Activated CD4-positive, alpha-beta T cell treated with anti-CD3 and anti-CD28 coated beads, Interleukin-2, amount 50 U/mL, for 48 hours (primary cell): ENCODE results near the gene RHEX.
"Not testable (repeated sequence)": the region's sequence is repeated elsewhere in the genome, so short reads cannot be mapped to it uniquely, and the experiment has no call there.

ENCODE experiments used
- DNase-seq, 2 experiments: peaks; one replicate each; pipeline ENCODE4 v3.0.0-alpha.2; 2020

The RHEX gene

DNA sequence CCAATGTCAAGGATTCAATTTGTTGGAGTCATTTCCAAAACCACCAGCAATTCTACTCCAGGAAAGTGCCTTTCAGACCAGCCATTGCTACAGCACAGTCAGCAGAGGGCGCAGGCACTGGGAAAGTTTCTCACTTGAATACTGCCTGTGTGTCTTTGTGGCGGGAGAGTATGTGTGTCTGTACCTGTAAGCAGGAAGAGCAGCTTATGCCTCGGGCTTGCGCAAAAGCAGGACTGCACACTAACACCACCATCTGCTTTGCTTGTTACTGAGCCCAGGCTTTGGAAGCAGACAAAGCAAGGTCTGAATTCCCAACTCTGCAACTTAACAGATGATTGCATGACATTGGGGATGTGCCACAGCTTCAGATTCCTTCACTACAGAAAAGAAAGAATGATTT, 22.3 kb upstream of the RHEX start:
- DNase-seq: peak; percentile 66 to 77

DNA sequence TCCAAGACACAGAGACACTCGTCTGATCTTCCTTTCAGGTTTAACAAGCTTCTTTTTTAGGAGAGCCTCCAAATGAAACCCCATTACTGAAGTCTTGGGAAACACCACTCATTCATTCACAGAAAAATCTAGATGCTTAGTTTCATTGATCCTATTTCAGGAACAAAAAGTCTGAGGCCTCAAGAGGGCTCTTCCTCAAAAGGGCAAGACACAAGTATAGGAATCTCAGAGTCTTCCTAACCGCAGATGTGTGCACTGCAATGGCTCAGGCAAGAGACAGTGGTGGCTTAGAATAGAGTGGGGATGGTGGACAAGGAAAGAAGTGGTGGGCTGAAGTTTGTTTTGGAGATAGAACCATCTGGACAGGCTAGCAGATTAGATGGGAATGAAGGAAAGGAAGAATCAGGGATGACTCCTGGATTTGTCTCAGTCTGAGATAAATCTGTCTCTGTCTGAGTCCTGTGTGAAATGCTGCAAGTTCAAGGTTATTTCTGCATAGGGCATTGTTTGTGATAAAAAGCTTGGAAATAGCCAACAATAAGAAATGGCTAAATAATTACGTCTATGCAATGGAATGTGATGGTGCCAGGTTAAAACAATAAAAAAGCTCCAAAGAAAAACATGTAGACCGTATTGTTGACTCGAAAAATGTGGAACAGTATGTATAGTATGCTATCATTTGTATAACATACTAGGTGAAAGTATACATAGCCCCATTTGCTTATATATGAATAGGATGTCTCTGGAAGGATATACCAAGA, 20.4 kb upstream of the RHEX start:
- DNase-seq: no peak

DNA sequence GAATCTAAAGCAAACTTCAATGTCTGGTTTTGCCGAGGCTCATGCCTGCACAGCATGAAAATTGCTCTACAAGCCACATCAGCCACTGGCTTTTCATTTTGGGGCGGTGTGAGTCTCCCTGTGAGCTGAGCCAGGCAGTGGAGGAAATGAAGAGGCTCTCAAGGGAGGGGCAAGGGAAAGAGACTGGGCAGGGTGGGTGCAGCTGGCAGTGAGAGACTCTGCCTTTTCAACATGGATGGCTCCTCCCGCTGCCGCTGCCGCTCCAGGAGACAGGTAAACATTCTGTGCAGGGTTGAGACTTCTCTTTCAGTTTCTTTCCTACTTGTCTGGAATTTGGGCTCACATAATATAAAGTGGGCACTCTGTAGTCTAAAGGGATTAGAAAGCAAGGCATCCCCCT, 17.9 kb upstream of the RHEX start:
- no peak for DNase-seq

DNA sequence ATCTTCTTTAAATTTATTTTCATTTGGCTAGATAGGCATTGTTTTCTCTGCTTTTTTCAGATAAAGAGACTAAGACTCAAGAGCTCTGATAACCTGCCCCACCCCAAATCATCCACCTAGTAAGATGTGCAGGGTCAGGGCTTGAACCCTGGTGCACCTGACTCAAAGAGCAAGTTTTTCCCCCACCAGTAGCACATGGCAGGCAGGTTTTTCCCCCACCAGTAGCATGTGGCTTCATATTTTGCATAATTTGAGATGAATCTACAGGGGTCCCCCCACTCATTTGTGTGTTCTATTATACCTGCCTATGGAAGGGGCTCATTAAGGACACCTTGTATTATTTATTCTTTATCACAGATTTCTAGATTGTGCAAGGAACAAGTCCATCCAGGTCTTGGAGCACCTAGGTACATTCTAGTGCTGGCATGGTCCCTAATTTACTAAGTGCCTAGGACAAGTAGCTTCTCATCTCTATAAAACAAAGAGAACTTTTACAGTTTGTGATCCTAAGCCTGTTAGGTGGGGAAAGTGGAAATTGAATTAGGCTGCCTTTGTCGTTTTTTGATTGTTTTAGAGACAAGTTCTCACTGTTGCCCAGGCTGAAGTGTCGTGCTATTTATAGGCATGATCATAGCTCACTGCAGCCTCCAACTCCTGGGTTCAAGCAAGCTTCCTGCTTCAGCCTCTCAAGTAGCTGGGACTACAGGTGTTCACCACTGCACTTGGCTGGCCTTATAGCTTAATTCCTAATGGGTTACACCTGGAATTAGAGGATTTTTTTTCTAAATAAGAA, 16.1 kb upstream of the RHEX start:
- no peak for DNase-seq

DNA sequence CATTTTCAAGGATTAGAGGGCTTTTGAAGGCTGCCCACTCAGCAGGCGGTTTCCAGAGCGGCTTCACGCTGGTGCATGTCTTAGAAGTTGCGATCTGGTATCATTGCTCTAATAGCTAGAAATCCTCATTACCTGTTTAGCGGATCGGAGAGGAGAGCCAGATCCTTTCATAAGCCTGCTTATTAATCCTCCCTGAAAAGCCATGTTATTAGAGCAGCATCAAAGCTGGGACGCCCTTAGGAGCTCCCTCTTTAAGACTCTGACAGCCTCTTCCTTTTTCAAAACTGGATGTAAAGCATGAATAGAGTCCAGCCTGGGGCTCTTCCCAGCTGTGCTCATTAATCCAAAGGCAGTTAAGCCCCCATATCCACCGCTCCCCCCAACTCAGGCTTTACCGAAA, 15.4 kb upstream of the RHEX start:
- no peak for DNase-seq

DNA sequence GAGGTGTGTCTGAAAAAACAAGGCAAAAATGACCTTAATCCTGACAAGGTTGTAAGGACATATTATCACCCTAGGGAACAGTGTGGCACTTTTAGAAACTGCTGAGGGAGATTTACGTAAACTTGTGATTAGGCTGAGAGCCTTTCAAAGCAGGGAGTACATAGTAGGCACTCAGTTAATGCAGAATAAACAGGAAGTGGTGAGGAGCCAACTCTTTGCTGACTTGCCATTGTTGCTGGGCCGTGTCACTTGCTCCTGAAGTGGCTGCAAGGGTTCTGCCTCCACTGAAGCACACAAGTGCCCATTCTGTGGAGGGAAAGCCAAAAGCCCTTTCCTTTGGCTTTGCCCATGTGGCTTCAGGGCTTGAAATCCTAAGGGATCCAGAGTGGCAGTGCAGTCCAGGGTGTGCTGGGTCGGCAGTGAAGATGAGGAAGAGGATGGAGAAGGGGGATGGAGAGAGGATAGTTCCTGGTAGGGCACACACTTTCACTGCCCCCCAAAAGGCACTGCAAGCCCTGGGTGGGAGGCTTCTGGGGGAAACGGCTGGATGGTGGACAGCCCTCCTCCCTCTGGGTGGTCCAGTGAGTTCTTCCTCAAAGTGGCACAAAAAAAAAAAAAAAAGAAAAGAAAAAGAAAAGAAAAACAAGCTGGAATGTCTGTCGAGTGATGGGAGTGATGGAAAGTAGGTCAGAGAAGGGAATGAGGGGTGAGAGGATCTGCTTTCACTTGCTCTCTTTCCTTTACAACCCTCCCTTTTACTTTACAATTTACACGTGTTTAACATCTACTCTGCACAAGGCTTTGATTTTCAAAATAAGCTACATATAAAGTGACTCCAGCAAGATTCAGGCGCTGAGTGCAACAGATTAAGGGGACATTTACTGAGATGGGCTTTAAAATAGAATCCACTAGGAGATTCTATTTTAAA, 13.7 kb upstream of the RHEX start:
- DNase-seq: no peak

DNA sequence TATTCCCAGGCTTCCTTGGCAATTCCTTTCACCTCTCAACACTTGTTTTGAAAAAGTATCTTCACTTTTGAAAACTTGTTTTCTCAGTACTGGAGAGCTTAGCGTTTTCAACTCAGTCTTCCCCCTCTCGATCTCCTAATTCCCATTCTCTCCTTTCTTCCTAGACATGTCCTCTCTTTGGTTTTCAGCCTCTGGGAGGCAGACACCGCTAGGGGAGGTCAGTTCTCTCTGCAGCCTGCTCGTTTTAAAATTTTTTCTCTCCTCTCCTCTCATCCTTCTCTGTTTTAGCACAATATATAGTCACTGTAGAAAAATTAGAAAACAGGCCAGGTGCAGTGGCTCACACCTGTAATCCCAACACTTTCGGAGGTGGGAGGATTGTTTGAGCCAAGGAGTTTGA, 12.6 kb upstream of the RHEX start:
- no peak for DNase-seq

DNA sequence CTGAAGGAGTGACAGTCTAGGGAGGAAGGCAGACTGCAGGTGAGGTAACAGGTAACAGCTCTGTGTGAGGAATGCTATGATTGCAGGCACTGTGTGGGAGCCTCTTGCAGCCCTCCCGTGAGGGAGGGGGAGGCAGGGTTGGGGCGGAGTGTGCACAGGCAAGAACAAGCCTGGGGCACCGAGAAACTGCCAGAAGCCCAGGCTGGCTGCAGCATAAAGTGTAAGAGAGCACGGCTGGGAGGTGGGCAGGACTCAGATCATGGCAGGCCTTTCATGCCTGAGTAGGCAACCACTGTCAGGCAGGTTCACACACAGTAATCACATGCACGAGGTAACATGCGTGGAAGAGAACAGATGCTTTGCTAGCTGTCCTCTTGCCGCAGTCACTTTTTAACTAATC, 11.3 kb upstream of the RHEX start:
- no peak for DNase-seq

DNA sequence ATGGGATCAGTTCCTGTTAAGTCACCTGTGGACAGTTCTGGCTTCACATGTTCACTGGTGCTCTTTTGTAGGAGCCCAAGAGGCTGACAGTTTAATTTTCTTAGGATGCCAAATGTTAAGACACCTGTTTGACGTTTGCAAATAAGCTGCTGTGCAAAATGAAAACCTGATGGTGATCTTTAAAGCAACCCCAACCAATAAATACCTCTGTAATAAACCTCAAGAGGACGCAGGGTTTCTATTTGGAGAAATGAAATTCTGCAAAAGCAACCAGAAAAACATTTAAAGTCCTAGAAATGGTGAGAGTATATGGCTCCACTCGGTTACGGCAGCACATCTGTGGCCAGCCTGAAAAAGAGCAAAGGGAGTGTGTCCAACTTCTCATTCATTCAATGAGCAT, 5.7 kb upstream of the RHEX start:
- no peak for DNase-seq

DNA sequence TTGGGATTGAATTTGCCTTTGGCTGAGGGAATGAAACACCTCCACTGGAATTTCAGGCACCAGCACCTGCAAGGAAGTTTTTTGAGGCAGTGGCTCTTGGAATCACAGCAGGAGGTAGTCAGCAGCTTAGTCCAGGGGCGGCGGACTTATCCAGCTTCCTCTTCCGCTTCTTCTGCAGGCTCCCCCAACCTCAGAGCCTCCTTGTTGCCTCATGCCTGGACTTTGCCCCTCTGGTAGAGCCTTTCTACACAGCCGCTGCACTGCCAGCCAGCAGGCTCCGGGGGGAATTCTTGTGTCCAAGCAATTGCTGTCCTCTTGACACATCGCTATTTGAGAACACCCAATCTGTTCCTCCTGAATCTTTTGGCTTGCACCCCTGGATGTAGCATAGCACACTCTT, 4.4 kb upstream of the RHEX start:
- no peak for DNase-seq

DNA sequence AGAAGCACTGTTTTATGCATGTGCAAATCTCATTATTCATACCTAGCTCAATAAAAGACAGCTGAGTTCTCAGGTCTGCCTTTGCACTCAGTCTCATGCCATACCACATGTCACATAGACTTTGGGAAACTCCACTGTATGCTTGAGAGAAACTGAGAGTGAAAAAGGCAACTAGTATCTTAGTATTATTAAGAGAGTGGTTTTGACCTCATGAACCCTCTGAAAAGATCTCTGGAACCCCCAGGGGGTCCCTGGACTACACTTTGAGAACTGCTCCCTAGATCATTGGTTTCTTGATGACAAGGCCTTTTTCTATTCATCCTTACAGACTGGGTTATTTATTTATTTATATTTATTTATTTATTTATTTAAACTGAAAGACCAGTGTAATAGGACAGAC, 3.7 kb upstream of the RHEX start:
- DNase-seq: no peak

DNA sequence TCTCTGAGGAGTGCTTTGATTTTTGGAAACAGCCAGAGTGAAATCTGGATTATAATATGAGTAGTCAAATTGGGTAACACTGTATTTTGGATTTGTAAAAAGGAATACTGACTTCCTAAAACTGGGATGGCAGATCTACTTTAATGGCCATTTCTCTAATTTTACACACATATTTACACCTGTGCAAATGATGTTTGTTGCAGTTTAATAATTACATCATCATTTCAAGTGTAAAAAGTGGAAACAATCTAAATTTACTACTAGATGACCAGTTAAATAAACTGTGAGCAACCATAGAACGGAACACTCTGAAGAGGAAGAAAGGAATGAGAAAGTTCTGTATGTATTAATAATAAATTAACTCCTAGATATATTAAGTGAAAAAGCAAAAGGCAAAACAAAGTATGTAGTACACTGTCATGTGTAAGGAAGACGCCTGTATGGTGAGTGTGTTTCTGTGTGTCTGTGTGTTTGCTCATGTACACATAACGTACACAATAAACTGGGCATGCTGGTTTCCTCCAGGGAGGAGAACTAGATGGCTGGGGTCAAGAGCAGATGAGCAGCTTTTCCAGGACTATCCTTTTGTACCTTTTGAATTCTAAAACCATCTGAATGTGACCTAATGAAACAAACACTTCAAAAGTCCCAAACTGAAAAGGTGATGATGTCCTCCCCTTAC, 2.9 kb upstream of the RHEX start:
- DNase-seq: no peak

DNA sequence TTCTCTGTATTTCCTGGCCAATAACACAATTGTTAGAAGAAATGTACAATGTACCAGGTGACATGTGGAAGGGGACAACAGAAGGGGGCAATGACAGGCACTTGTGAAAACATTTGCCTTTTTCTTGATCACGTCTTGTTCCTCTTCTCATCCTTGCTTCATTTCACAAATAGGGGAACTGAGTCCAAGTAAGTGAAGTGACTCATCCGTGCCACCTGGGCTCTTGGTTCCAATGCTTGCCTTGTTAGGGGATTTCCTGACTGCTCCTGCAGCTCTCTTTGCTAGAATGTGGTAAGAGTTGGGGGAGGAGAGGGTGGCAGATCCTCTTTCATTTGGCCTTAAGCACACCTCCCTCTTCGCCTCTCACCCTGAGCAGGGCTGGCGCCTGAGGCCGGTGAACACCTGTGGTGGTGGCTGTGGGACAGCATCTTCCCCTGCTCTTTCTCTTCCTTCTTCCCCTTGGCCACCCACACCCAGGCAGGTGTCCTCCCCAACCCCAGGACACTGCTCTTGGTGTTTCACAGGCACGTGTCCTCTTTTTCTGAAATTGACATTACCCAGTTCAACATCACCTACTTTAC, 2.2 kb upstream of the RHEX start:
- peak; percentile 44 to 59 for DNase-seq

DNA sequence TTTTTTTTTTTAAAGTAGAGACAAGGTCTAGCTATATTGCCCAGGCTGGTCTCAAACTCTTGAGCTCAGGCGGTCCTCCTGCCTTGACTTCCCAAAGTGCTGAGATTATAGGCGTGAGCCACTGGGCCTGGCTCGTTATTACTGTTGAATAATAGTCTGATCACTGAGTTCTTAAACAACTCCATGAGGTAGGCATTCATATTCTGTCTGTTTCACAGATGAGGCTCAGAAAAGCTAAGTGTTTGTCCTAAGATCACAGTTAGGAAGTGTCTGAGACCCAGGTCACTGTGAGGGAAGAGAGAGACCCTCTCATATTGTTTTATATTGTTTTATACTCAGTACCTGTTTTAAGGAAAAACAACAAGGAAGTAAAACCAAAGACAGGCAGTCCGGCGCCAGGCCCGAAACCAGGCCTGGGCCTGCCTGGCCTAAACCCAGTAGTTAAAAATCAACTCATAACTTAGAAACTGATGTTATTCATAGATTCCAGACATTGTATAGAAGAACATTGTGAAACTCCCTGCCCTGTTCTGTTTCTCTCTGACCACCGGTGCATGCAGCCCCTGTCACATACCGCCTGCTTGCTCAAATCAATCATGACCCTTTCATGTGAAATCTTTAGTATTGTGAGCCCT, 625 bp upstream of the RHEX start:
- DNase-seq: not testable (repeated sequence)

DNA sequence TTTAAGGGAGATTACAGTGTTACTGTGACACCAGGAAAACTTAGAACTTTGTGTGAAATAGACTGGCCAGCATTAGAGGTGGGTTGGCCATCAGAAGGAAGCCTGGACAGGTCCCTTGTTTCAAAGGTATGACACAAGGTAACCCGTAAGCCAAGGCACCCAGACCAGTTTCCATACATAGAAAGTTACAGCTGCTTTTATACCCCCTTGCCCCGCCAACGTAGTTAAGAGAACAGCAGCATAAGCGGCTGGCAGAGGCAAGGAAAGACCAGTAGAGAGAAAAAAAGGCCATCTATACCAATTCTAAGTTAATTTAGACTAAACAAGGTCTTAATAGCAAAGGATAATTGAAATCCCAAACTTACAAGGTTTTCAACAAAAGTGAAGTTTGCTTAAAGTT, 643 bp downstream of the RHEX start:
- not testable (repeated sequence) for DNase-seq

DNA sequence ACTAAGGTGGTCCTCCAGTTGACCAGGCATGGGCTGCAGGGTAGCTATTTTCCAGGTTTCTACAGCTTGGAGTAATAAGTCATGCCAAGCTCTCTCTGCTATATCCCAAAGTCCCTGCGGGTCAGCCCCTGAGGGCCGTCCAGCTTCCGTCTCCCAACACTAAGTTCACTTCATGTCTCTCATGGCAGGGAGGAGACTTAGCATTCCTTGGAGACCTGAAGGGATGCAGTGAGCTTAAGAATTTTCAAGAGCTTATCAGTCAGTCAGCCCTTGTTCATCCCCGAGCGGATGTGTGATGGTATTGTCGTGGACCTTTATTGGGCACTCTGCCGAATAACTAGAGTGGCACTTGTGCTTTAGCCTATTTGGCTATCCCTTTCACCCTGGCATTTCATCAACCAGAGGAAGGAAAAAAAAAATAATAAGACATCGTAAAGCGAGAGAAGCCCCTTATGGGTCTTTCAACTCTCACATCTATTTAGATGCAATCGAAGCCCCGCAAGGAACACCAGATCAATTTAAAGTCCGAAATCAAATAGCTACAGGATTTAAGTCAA, 2.2 kb downstream of the RHEX start:
- DNase-seq: not testable (repeated sequence)

DNA sequence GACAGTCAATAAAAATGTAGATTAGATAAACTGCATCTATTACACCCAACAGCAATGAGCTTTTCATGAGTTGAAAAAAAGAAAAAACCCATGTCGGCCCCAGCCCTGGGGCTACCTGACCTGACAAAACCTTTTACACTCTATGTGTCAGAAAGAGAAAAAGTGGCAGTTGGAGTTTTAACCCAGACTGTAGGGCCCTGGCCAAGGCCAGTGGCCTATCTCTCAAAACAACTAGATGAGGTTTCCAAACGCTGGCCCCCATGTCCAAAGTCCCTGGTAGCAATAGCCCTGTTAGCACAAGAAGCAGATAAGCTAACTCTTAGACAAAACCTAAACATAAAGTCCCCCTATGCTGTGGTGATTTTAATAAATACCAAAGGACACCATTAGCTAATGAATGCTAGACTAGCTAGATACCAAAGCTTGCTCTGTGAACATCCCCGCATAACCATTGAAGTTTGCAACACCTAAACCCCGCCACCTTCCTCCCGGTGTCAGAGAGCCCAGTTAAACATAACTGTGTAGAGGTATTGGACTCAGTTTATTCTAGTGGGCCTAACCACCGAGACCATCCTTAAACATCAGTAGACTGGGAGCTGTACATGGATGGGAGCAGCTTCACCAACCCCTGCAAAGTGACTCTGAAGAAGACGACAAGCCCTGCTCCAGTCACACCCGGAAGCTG, 2.8 kb downstream of the RHEX start:
- not testable (repeated sequence) for DNase-seq

DNA sequence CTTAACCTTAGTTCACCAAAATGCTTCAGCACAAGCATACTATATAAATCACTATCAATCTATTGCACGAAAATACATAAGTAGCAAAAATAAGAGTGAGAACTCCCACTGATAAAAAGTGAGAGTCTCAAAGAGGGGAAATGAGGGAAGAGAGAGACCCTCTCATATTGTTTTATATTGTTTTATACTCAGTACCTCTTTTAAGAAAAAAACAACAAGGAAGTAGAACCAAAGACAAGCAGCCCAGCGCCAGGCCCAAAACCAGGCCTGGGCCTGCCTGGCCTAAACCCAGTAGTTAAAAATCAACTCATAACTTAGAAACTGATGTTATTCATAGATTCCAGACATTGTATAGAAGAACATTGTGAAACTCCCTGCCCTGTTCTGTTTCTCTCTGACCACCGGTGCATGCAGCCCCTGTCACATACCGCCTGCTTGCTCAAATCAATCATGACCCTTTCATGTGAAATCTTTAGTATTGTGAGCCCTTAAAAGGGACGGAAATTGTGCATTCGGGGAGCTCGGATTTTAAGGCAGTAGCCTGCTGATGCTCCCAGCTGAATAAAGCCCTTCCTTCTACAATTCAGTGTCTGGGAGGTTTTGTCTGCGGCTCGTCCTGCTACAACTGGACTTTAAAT, 5.4 kb downstream of the RHEX start:
- not testable (repeated sequence) for DNase-seq

DNA sequence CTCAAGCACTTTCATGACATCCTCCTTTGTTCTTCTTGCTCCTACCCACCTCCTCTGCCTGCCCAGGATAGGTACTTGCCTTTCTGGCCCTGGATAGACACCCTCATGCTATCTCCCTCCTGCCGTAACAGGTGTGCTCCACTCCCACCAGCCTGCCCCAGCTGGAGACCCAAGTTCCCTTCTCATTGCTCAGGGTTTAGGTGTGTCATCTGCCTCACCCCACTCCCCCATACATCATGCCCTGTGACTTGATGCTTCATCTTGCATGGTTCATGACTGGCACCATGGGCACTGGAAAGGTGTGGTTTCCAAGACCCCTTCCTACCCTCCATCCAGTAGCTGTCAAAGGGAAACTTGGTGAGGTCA, 5.9 kb downstream of the RHEX start:
- DNase-seq: no peak

DNA sequence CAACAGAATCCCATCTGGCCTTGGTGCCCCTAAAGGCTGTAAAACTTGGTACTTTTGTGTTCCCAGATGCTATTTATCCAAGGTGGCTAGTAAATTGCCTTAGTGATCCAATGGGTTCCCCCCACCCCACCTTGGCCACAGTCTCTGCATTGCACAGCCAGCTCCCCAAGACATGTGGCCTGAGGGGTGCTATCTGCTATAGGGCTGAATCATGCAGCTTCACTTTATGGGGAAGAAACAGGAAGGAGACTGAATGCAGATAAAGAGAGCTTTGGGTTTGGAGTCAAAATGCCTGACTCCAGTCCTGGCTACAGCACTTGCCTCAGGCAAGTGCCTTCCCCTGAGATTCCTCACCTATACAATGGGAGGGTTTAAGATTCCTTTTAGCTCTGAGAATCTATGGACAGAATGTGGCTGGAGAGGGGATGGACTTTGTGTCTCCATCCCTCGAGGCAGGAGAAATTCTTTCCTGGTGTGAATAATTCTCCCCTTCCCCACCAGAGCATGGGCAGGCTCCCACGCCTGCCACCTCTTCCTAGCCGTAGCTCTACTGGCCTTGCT, 6.5 kb downstream of the RHEX start:
- no peak for DNase-seq
